ENCODE measurements around the gene PFDN5. TPM values are rescaled to one million over a fixed set of nuclear protein-coding genes. Genes with fewer than 3 reads are reported as not detected.
A peak's percentile ranks its signal among the peaks of the same experiment; 100 is the strongest.

PFDN5 gene
- total RNA-seq, 1 donor from 2014 or later, result 425 TPM

DNA sequence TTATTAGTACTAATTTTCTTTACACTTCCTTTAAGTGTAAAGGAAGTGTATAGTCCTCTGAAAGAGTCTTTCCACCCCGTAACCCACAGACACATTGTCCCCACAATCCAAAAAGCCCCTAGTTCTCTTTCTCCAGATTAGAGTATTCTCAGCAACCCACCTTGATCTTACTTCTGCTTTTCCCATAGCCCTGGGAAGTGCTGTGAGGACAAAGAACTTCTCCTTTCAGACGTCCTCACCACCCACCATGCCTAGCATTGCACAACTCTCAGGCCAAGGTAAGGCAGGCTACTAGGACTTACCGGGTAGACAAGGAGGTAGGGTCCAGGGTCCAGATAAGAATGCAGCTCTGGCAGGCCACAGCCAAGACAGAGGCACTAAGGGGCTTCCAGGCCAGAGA lies 18.7 kb downstream of the PFDN5 start:
- no peaks in the 10 kb centered on the region for H3K36me3 ChIP-seq
- TF ChIP-seq EZH2 (IDR thresholded peaks at IDR 0.05), result no peak
- TF ChIP-seq, protein P1, sequence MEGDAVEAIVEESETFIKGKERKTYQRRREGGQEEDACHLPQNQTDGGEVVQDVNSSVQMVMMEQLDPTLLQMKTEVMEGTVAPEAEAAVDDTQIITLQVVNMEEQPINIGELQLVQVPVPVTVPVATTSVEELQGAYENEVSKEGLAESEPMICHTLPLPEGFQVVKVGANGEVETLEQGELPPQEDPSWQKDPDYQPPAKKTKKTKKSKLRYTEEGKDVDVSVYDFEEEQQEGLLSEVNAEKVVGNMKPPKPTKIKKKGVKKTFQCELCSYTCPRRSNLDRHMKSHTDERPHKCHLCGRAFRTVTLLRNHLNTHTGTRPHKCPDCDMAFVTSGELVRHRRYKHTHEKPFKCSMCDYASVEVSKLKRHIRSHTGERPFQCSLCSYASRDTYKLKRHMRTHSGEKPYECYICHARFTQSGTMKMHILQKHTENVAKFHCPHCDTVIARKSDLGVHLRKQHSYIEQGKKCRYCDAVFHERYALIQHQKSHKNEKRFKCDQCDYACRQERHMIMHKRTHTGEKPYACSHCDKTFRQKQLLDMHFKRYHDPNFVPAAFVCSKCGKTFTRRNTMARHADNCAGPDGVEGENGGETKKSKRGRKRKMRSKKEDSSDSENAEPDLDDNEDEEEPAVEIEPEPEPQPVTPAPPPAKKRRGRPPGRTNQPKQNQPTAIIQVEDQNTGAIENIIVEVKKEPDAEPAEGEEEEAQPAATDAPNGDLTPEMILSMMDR (IDR thresholded peaks at IDR 0.05), result no peak
- no peak for TF ChIP-seq EZH2phosphoT487 (IDR thresholded peaks at IDR 0.05)

DNA sequence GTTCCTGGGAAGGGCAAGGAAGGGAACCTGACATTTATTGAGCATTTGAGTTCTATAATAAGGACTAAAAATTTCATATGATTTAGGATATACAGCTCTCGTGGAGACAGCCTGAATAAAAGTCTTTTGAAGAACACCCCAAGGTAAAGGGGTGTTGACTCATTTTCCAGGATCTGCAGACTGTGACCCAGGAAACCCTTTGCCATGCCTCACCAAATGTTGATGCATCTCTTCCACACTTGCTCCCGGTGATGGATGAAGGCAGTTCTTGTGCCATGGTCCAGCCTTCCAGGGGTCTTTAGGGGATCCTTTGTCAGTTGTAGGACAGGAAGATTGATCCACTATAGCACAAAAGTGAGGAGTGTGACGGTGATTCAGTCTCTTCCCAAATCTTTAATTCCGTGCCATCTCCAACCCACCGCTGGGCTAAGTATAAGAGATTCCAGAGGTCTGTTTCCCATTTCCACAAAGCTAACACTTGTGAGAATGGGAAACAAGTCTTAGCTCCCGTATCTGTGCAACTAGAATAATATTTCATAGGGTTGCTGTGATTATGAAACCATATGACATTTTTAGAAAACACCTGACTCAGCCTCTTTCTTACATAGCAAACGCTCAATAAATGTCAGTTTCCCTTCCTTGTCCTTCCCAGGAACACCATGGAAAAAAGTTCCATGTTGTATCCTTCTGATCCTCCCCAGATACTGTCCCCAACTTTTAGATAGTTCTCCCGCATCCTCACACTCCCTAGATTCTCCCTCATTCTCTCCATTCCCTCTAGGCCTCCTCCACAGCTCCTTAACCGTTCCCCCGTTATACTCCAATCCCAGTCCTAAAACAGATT lies 25.2 kb downstream of the PFDN5 start:
- no peaks in the 10 kb centered on the region for H3K36me3 ChIP-seq
- H3K79me2 ChIP-seq (ENCODE audit: low read depth), result peaks cover 12% of the 10 kb centered on the region
- peaks cover 29% of the 10 kb centered on the region for H3K4me1 Mint-ChIP-seq
- peaks cover 6% of the 10 kb centered on the region for H3K4me1 ChIP-seq
- no peaks in the 10 kb centered on the region for H3K27me3 Mint-ChIP-seq (ENCODE audit: insufficient read depth, low read depth)
- H3K27ac Mint-ChIP-seq, result peak overlapping the region; percentile 98
- H3K9ac ChIP-seq, result peak overlapping the region; percentile 1
- TF ChIP-seq EZH2phosphoT487 (IDR thresholded peaks at IDR 0.05), result no peak
- TF ChIP-seq, protein P1 (IDR thresholded peaks at IDR 0.05), result no peak
- H3K4me2 ChIP-seq, result peak overlapping the region; percentile 77
- H3K4me3 ChIP-seq, result peak overlapping the region; percentile 85
- peaks cover 28% of the 10 kb centered on the region for H3F3A ChIP-seq (ENCODE audit: low read depth)
- H3K4me3 Mint-ChIP-seq, result peak overlapping the region; percentile 96
- H3K27ac ChIP-seq, result no peak overlapping the region
- DNase-seq (ENCODE audit: low spot score), result no peak
- H3K9me3 ChIP-seq (ENCODE audit: low read depth), result no peaks in the 10 kb centered on the region
- H3K36me3 Mint-ChIP-seq, result peaks cover 11% of the 10 kb centered on the region
- peaks cover 23% of the 10 kb centered on the region for H3K27me3 ChIP-seq
- peak overlapping the region; percentile 85 for H2AFZ ChIP-seq (replicated peaks)
- H3K9me3 Mint-ChIP-seq, result no peaks in the 10 kb centered on the region
- no peaks in the 10 kb centered on the region for H4K20me1 ChIP-seq (ENCODE audit: low read depth)

More for the DNA sequence above, 18.7 kb downstream of the PFDN5 start:
- Mint-ChIP-seq H3K4me3 (no peak overlapping the region), H3K27me3 (ENCODE audit: insufficient read depth, low read depth) (no peaks in the 10 kb centered on the region), H3K9me3 (no peaks in the 10 kb centered on the region), H3K4me1 (no peaks in the 10 kb centered on the region), H3K27ac (no peak overlapping the region), H3K36me3 (peaks cover 29% of the 10 kb centered on the region)
- no peaks in the 10 kb centered on the region for H3K4me1 ChIP-seq
- H3K9ac ChIP-seq, result no peak overlapping the region
- H2AFZ ChIP-seq (replicated peaks), result no peak overlapping the region
- H3K27ac ChIP-seq, result no peak overlapping the region
- no peak overlapping the region for H3K4me3 ChIP-seq
- H3F3A ChIP-seq (ENCODE audit: low read depth), result no peaks in the 10 kb centered on the region
- DNase-seq (ENCODE audit: low spot score), result no peak
- no peaks in the 10 kb centered on the region for H3K79me2 ChIP-seq (ENCODE audit: low read depth)
- no peaks in the 10 kb centered on the region for H3K9me3 ChIP-seq (ENCODE audit: low read depth)
- no peak overlapping the region for H3K4me2 ChIP-seq
- no peaks in the 10 kb centered on the region for H4K20me1 ChIP-seq (ENCODE audit: low read depth)
- H3K27me3 ChIP-seq, result no peaks in the 10 kb centered on the region

DNA sequence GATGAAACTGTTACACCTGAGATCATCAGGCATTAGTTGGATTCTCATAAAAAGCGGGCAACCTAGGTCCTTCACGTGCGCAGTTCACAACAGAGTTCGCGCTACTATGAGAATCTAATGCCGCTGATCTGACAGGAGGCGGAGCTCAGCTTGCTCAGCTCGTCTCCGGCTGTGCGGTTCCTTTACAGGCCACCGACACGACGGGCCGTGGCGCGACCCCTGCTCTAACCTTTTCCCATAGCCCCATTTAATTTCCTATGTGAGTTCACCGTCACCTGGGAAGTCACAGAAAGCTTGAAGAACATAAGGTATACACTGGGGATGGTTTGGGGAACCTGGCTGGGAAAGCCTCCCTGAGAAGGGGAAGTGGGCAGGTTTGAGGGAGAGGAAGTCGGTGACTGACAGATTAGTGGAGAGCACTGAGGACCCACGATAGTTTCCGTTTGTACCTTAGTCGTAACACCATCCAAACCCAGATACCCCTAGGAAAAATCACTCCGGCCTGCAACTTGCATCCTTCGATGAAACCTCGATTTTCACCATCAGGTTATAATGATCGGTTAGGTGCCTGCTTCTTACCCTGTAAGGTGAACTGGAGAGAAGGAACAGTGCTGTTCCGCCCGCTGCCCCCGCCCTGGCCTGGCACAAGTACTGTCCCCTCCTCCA lies 28.9 kb downstream of the PFDN5 start:
- no peak overlapping the region for H3K27ac ChIP-seq
- H3K9ac ChIP-seq, result no peak overlapping the region

More for the DNA sequence above, 28.9 kb downstream of the PFDN5 start:
- Mint-ChIP-seq H3K27me3 (ENCODE audit: insufficient read depth, low read depth) (peaks cover 4% of the 10 kb centered on the region), H3K4me3 (peak overlapping the region; percentile 84), H3K27ac (peak overlapping the region; percentile 65), H3K9me3 (no peaks in the 10 kb centered on the region), H3K36me3 (no peaks in the 10 kb centered on the region), H3K4me1 (peaks cover 52% of the 10 kb centered on the region)
- peak overlapping the region; percentile 90 for H3K4me2 ChIP-seq
- no peaks in the 10 kb centered on the region for H4K20me1 ChIP-seq (ENCODE audit: low read depth)
- peak overlapping the region; percentile 64 for H3K4me3 ChIP-seq
- H3K36me3 ChIP-seq, result no peaks in the 10 kb centered on the region
- H3F3A ChIP-seq (ENCODE audit: low read depth), result peaks cover 49% of the 10 kb centered on the region
- H3K27me3 ChIP-seq, result peaks cover 48% of the 10 kb centered on the region
- TF ChIP-seq, protein P1 (IDR thresholded peaks at IDR 0.05), result no peak
- TF ChIP-seq EZH2phosphoT487 (IDR thresholded peaks at IDR 0.05) (no peak), EZH2 (IDR thresholded peaks at IDR 0.05) (peak; percentile 28)
- H3K4me1 ChIP-seq, result peaks cover 30% of the 10 kb centered on the region
- H2AFZ ChIP-seq (replicated peaks), result no peak overlapping the region
- H3K79me2 ChIP-seq (ENCODE audit: low read depth), result peaks cover 12% of the 10 kb centered on the region
- peak; percentile 64 for DNase-seq (ENCODE audit: low spot score)
- no peaks in the 10 kb centered on the region for H3K9me3 ChIP-seq (ENCODE audit: low read depth)

All from neural progenitor cell (in vitro differentiated cells).